GM23248 (cell line): Measurements from ENCODE around the gene RPS29. TPM values are rescaled to one million over a fixed set of nuclear protein-coding genes. Genes with fewer than 3 reads are reported as not detected.

ENCODE experiments used
- DNase-seq: peaks from one replicate; pipeline ENCODE4 v3.0.0-alpha.2; 2015
- H2AFZ ChIP-seq: fragments of 200-600 bp; sonication (generic); 2 replicates; pipeline ENCODE4 v1.6.1; 2016; ENCODE audit warnings: antibody characterized with exemption
- H3F3A ChIP-seq: fragments of 200-600 bp; sonication (generic); 2 replicates; pipeline ENCODE4 v1.6.1; 2016; ENCODE audit warnings: mild to moderate bottlenecking, antibody characterized with exemption, mixed run types; ENCODE audit not compliant: insufficient read depth
- H3K27ac ChIP-seq: fragments of 200-600 bp; sonication (generic); 2 replicates; pipeline ENCODE4 v1.5.1; 2016; ENCODE audit warnings: mild to moderate bottlenecking
- H3K27me3 ChIP-seq: fragments of 200-600 bp; sonication (generic); replicated peaks from 2 replicates; pipeline ENCODE4 v1.6.1; 2016; ENCODE audit warnings: mild to moderate bottlenecking; ENCODE audit not compliant: insufficient read depth
- H3K36me3 ChIP-seq: fragments of 200-600 bp; sonication (generic); 2 replicates; pipeline ENCODE4 v1.6.1; 2016; ENCODE audit warnings: low read depth, mild to moderate bottlenecking
- H3K4me1 ChIP-seq: fragments of 200-600 bp; sonication (generic); 2 replicates; pipeline ENCODE4 v1.6.1; 2016; ENCODE audit warnings: mild to moderate bottlenecking; ENCODE audit not compliant: insufficient read depth
- H3K4me2 ChIP-seq: fragments of 200-600 bp; sonication (generic); one replicate; pipeline ENCODE4 v1.6.1; 2016; ENCODE audit warnings: mild to moderate bottlenecking; ENCODE audit not compliant: unreplicated experiment
- H3K4me3 ChIP-seq: fragments of 200-600 bp; sonication (generic); 2 replicates; pipeline ENCODE4 v1.5.1; 2016; ENCODE audit warnings: mild to moderate bottlenecking
- H3K79me2 ChIP-seq: fragments of 200-600 bp; sonication (generic); 2 replicates; pipeline ENCODE4 v1.6.1; 2016; ENCODE audit warnings: mild to moderate bottlenecking; ENCODE audit not compliant: insufficient read depth
- H3K9ac ChIP-seq: fragments of 200-600 bp; sonication (generic); 2 replicates; pipeline ENCODE4 v1.6.1; 2016; ENCODE audit warnings: mild to moderate bottlenecking
- H3K9me2 ChIP-seq: fragments of 200-600 bp; sonication (generic); 2 replicates; pipeline ENCODE4 v1.6.1; 2016; ENCODE audit warnings: mixed run types, mild to moderate bottlenecking, moderate library complexity; ENCODE audit not compliant: insufficient read depth
- H3K9me3 ChIP-seq: fragments of 200-600 bp; sonication (generic); one replicate; pipeline ENCODE4 v1.6.1; 2017; ENCODE audit warnings: low read depth
- H4K20me1 ChIP-seq: fragments of 200-600 bp; sonication (generic); 2 replicates; pipeline ENCODE4 v1.6.0; 2016; ENCODE audit not compliant: insufficient read depth
- EZH2 ChIP-seq: fragments of 200-600 bp; sonication (generic); IDR thresholded peaks from 2 replicates; pipeline ENCODE4 v1.6.1; 2018; ENCODE audit warnings: antibody characterized with exemption, mild to moderate bottlenecking; ENCODE audit not compliant: insufficient read depth, poor library complexity, severe bottlenecking
- EZH2phosphoT487 ChIP-seq: fragments of 200-600 bp; sonication (generic); IDR thresholded peaks from 2 replicates; pipeline ENCODE4 v1.6.1; 2018; ENCODE audit warnings: antibody characterized with exemption, moderate library complexity, mild to moderate bottlenecking, low read depth; ENCODE audit not compliant: insufficient read depth
- WGBS, 2 experiments: methylation state at CpG; one replicate each; pipeline ENCODE4 v1.1.6; 2015 to 2017; ENCODE audit warnings: low lambda C conversion rate in 2 of 2, low coverage in 1 of 2; ENCODE audit errors: missing lambda C conversion rate in 2 of 2; 5-methylcytosine and 5-hydroxymethylcytosine counted together
- in situ Hi-C: fragments of 300-500 bp; cut with MboI; formaldehyde crosslinking; loops from 2 replicates; pipeline ENCODE4 v1.15.0; 2020
- polyA plus RNA-seq: library from polyadenylated mRNA; unstranded; fragments of >200 nt; fragmentation: Nextera tagmentation; extraction: Ambion mirVana; gene quantifications from 2 replicates; pipeline ENCODE4 v1.2.1, GENCODE V29; 2016
- total RNA-seq: library from RNA; depleted of rRNA; stranded (reverse); fragments of >200 nt; shearing (Covaris generic); gene quantifications from 2 replicates; pipeline ENCODE4 v1.2.3, GENCODE V29; 2014

RPS29 gene
- total and polyA plus RNA-seq, 2 experiments from 2014 or later: 980 to 5,928 TPM

DNA sequence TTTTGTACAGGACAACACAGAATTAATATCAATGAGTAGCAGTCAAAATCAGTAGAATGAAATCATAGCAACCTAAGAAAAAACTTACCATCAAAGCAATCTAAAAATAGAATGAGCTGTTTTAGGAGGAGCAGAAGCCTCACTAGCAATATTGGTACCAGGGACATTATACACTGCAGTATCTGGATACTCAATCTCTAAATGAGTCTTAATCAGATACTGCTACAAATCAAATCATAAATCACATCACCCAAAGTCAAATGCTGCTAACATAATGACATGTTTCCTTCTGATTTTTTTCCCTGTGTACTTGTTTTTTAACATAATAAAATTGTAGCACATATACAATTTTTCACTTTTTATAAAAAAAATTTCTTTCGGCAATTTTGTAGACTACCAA lies 8.0 kb downstream of the RPS29 start:
- TF ChIP-seq EZH2phosphoT487 (no peak), EZH2 (no peak)
- Histone ChIP-seq H3K4me2 (no peak overlapping the region), H3K27me3 (no peaks in the 10 kb centered on the region), H4K20me1 (no peaks in the 10 kb centered on the region), H3K79me2 (peaks cover 47% of the 10 kb centered on the region), H3K9ac (no peak overlapping the region), H3K9me2 (no peaks in the 10 kb centered on the region), H3K4me3 (no peak overlapping the region), H2AFZ (no peak overlapping the region), H3K27ac (no peak overlapping the region), H3K4me1 (peaks cover 1% of the 10 kb centered on the region; the same call in 1 of the 2 replicates), H3F3A (peaks cover 47% of the 10 kb centered on the region), H3K9me3 (no peaks in the 10 kb centered on the region), H3K36me3 (peaks cover 16% of the 10 kb centered on the region)
- 100% methylated on average over 1 of the region's 1 CpG for WGBS, 2 experiments
- in situ Hi-C loops: no loop called here
- no peak for DNase-seq

DNA sequence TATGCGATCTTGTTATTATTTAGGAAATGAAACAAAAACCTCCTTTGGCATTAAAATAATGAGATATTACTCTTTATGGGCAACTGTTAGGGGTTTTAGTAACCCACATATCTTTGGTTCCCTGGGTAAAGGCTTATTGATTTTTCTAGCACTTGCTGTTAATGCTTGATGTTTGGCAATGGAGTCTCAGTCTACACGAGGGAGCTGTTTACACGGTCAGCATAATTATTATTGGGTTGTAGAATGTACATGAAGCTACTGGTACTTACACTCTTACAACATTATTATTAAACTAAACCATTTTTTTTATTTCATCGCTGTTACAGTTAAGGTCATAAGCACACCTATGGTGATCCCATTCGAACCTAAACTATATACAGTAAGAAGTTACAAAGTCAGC lies 12.1 kb downstream of the RPS29 start:
- WGBS, 2 experiments: 90 to 91% methylated on average over 5 of the region's 5 CpGs
- Histone ChIP-seq H3K36me3 (peaks cover 5% of the 10 kb centered on the region; the same call in 1 of the 2 replicates), H3K9ac (no peak overlapping the region), H3K27ac (no peak overlapping the region), H3K27me3 (no peaks in the 10 kb centered on the region), H3K9me3 (no peaks in the 10 kb centered on the region), H3K79me2 (peaks cover 6% of the 10 kb centered on the region; the same call in 1 of the 2 replicates), H3K9me2 (no peaks in the 10 kb centered on the region), H4K20me1 (no peaks in the 10 kb centered on the region), H2AFZ (no peak overlapping the region), H3K4me3 (no peak overlapping the region), H3F3A (peaks cover 16% of the 10 kb centered on the region; the same call in 1 of the 2 replicates), H3K4me2 (no peak overlapping the region), H3K4me1 (no peaks in the 10 kb centered on the region)
- no peak for DNase-seq
- TF ChIP-seq EZH2phosphoT487 (no peak), EZH2 (no peak)
- in situ Hi-C loops: no loop called here

DNA sequence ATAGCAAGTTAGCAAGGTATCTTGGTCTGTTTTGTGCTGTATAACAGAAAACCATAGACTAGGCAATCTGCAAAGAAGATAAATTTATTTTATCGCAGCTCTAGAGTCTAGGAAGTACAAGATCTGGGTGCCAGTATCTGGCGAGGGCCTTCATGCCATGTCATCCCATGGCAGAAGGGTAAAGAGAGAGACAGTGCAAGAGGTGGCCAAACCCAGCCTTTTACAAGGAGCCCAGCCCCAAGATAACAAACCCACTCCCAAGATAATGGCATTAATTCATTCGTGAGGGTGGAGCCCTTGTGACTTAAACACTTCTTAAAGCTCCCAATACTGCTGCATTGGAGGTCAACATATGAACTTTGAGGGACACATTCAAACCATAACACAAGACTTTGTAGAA lies 16.9 kb downstream of the RPS29 start:
- DNase-seq: no peak
- H3F3A ChIP-seq: 0 out of 2 replicates have a peak, but pooled peaks cover 4% of the 10 kb centered on the region
- no peaks in the 10 kb centered on the region for H3K4me1 ChIP-seq
- H3K4me2 ChIP-seq: no peak overlapping the region
- no peaks in the 10 kb centered on the region for H3K79me2 ChIP-seq
- no peaks in the 10 kb centered on the region for H4K20me1 ChIP-seq
- no peaks in the 10 kb centered on the region for H3K36me3 ChIP-seq
- no peak overlapping the region for H2AFZ ChIP-seq
- H3K27ac ChIP-seq: no peak overlapping the region
- in situ Hi-C loops: no loop called here
- no peaks in the 10 kb centered on the region for H3K9me2 ChIP-seq
- no peaks in the 10 kb centered on the region for H3K27me3 ChIP-seq
- H3K4me3 ChIP-seq: no peak overlapping the region
- H3K9ac ChIP-seq: no peak overlapping the region
- no peak for TF ChIP-seq EZH2
- no peak for TF ChIP-seq EZH2phosphoT487
- H3K9me3 ChIP-seq: no peaks in the 10 kb centered on the region
- 79 to 92% methylated on average over 3 of the region's 3 CpGs for WGBS, 2 experiments

DNA sequence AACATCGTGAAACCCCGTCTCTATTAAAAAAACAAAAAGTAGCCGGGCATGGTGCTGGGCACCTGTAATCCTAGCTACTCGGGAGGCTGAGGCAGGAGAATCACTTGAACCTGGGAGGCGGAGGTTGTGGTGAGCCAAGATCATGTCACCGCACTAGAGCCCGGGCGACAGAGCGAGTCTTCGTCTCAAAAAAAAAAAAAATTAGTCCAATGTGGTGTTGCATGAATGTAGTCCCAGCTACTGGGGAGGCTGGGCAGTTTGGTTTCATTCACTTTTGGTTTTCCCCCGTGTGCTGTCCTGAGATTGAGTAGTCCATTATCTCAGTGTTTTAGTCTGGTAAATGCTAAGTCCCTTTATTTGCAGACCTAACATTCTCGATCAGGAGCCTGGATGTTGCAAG lies 19.5 kb downstream of the RPS29 start:
- Histone ChIP-seq H3K4me3 (no peak overlapping the region), H3K4me1 (no peaks in the 10 kb centered on the region), H3K27ac (no peak overlapping the region), H3K9me3 (no peaks in the 10 kb centered on the region), H3K79me2 (no peaks in the 10 kb centered on the region), H3K27me3 (no peaks in the 10 kb centered on the region), H3K36me3 (no peaks in the 10 kb centered on the region), H3K4me2 (no peak overlapping the region), H3F3A (no peaks in the 10 kb centered on the region), H4K20me1 (no peaks in the 10 kb centered on the region), H3K9ac (no peak overlapping the region), H2AFZ (no peak overlapping the region), H3K9me2 (no peaks in the 10 kb centered on the region)
- WGBS, 2 experiments: 95 to 98% methylated on average over 12 of the region's 12 CpGs
- in situ Hi-C loops: no loop called here
- DNase-seq: no peak
- TF ChIP-seq EZH2: no peak
- no peak for TF ChIP-seq EZH2phosphoT487
